ENCODE results near the gene ECSIT.

Gene ECSIT

GRCh38 chr19:11504502-11505031 is 24.4 kb downstream of the ECSIT start:
- no peak for DNase-seq (ENCODE audit: low read depth)

GRCh38 chr19:11499890-11500420 is 29.0 kb downstream of the ECSIT start:
- no peak for DNase-seq (ENCODE audit: low read depth)

- DNase-seq (ENCODE audit: low read depth), result no peak
Measured at GRCh38 chr19:11499220-11499726, 29.7 kb downstream of the ECSIT start.

- DNase-seq (ENCODE audit: low read depth), result peak; percentile 41
Measured at GRCh38 chr19:11496391-11497163, 32.4 kb downstream of the ECSIT start.

- DNase-seq (ENCODE audit: low read depth), result no peak
Measured at GRCh38 chr19:11495885-11496284, 33.0 kb downstream of the ECSIT start.

GRCh38 chr19:11495481-11495880 is 33.5 kb downstream of the ECSIT start:
- no peak for DNase-seq (ENCODE audit: low read depth)

GRCh38 chr19:11494634-11495285 is 34.2 kb downstream of the ECSIT start:
- no peak for DNase-seq (ENCODE audit: low read depth)

GRCh38 chr19:11489378-11489777 is 39.6 kb downstream of the ECSIT start:
- no peak for DNase-seq (ENCODE audit: low read depth)

GRCh38 chr19:11486661-11487503 is 42.1 kb downstream of the ECSIT start:
- DNase-seq (ENCODE audit: low read depth), result no peak

- no peak for DNase-seq (ENCODE audit: low read depth)
Measured at GRCh38 chr19:11485245-11485837, 43.6 kb downstream of the ECSIT start.

GRCh38 chr19:11483366-11484111 is 45.4 kb downstream of the ECSIT start:
- no peak for DNase-seq (ENCODE audit: low read depth)

- peak; percentile 76 for DNase-seq (ENCODE audit: low read depth)
Measured at GRCh38 chr19:11482384-11483050, 46.4 kb downstream of the ECSIT start.

- DNase-seq (ENCODE audit: low read depth), result peak; percentile 70
Measured at GRCh38 chr19:11481534-11482383, 47.2 kb downstream of the ECSIT start.

- no peak for DNase-seq (ENCODE audit: low read depth)
Measured at GRCh38 chr19:11480715-11481533, 48.0 kb downstream of the ECSIT start, which contains the start of gene ELAVL3. TSS of gene ELAVL3 (minus strand) at chr19:11481046. CDS start at chr19:11480608, 438 bp downstream.

GRCh38 chr19:11479898-11480714 is 48.8 kb downstream of the ECSIT start:
- DNase-seq (ENCODE audit: low read depth), result no peak

- DNase-seq (ENCODE audit: low read depth), result peak; percentile 19
Measured at GRCh38 chr19:11479090-11479897, 49.6 kb downstream of the ECSIT start.
